Measurements from ENCODE around the gene RNF220.

- TF ChIP-seq CTCF (IDR thresholded peaks at IDR 0.05) = no peak
- no peak for TF ChIP-seq POLR2A (IDR thresholded peaks at IDR 0.05)
These were observed 3.1 kb downstream of the RNF220 start for GRCh38 chr1:44408212-44408582.

Data from body of pancreas (tissue), 4 donors.